BJ (cell line): ENCODE results near the gene ASAH2B. TPM values are rescaled to one million over a fixed set of nuclear protein-coding genes. Genes with fewer than 3 reads are reported as not detected.

Source experiments
- CTCF ChIA-PET: fragments of 350-600 bp; formaldehyde crosslinking; extraction: SDS; loops from one replicate; lab custom pipeline; 2021; ENCODE audit warnings: antibody characterized with exemption, inconsistent platforms; lab: Yijun Ruan, JAX
- POLR2A ChIA-PET: fragments of 300-600 bp; sonication (Branson Sonifier 250); formaldehyde crosslinking; extraction: SDS; loops from one replicate; lab custom pipeline; 2021; ENCODE audit warnings: antibody characterized with exemption; lab: Charles Lee
- DNase-seq: peaks from one replicate; pipeline ENCODE4 v3.0.0-alpha.2; 2011; ENCODE audit warnings: low read depth
- H3K27me3 ChIP-seq: 2 replicates; pipeline ENCODE4 v1.6.0; 2011; ENCODE audit warnings: low read length; ENCODE audit not compliant: control insufficient read depth, insufficient read depth
- H3K36me3 ChIP-seq: 2 replicates; pipeline ENCODE4 v1.5.1; 2011; ENCODE audit warnings: low read length; ENCODE audit not compliant: control insufficient read depth, insufficient read depth
- H3K4me3 ChIP-seq: 2 replicates; pipeline ENCODE4 v1.5.1; 2011; ENCODE audit warnings: low read depth, mild to moderate bottlenecking, control low read depth, low read length
- CTCF ChIP-seq: IDR thresholded peaks from 2 replicates; pipeline ENCODE4 v1.5.1; 2011; ENCODE audit warnings: low read depth, mild to moderate bottlenecking, control low read depth, inconsistent platforms, low read length, moderate library complexity; ENCODE audit not compliant: insufficient read depth
- polyA plus RNA-seq: library from polyadenylated mRNA; depleted of rRNA; stranded (reverse); fragments of >200 nt; gene quantifications from 2 replicates; pipeline ENCODE4 v1.2.3, GENCODE V29; 2011

ASAH2B gene
- polyA plus RNA-seq, 1 experiment: 2.7 TPM

GRCh38 chr10:50788951-50789945 is 49.5 kb downstream of the ASAH2B start:
- H3K36me3 ChIP-seq: no peaks in the 10 kb centered on the region
- peaks cover 2% of the 10 kb centered on the region; the same call in 1 of the 2 replicates for H3K27me3 ChIP-seq
- DNase-seq: no peak
- H3K4me3 ChIP-seq: no peak overlapping the region
- ChIA-PET CTCF (interaction anchor here (1.0 kb wide), 1 partner anchor 101 kb away, joined by 4 read pairs; no protein-coding TSS in a partner anchor), POLR2A (no interaction called here)
- TF ChIP-seq CTCF: peak; percentile 37

GRCh38 chr10:50794490-50794889 is 54.8 kb downstream of the ASAH2B start:
- H3K36me3 ChIP-seq: no peaks in the 10 kb centered on the region
- ChIA-PET CTCF (interaction anchor here (0.5 kb wide), 1 partner anchor 1224 kb away, joined by 3 read pairs; no protein-coding TSS in a partner anchor), POLR2A (no interaction called here)
- peaks cover 3% of the 10 kb centered on the region for H3K27me3 ChIP-seq
- TF ChIP-seq CTCF: no peak
- no peak overlapping the region for H3K4me3 ChIP-seq
- DNase-seq: no peak

GRCh38 chr10:50796693-50797092 is 57.0 kb downstream of the ASAH2B start:
- Histone ChIP-seq H3K4me3 (no peak overlapping the region), H3K36me3 (no peaks in the 10 kb centered on the region), H3K27me3 (peaks cover 3% of the 10 kb centered on the region; the same call in 1 of the 2 replicates)
- ChIA-PET POLR2A (no interaction called here), CTCF (no interaction called here)
- no peak for DNase-seq
- no peak for TF ChIP-seq CTCF

GRCh38 chr10:50798297-50798696 is 58.6 kb downstream of the ASAH2B start:
- DNase-seq: no peak
- ChIA-PET POLR2A (no interaction called here), CTCF (no interaction called here)
- peaks cover 3% of the 10 kb centered on the region; the same call in 1 of the 2 replicates for H3K27me3 ChIP-seq
- no peak for TF ChIP-seq CTCF
- no peak overlapping the region for H3K4me3 ChIP-seq
- no peaks in the 10 kb centered on the region for H3K36me3 ChIP-seq

GRCh38 chr10:50799595-50799994 is 59.9 kb downstream of the ASAH2B start:
- ChIA-PET CTCF (no interaction called here), POLR2A (no interaction called here)
- DNase-seq: no peak

More at GRCh38 chr10:50799595-50799994, 59.9 kb downstream of the ASAH2B start:
- no peaks in the 10 kb centered on the region for H3K36me3 ChIP-seq
- no peak overlapping the region for H3K4me3 ChIP-seq
- TF ChIP-seq CTCF: no peak
- peaks cover 2% of the 10 kb centered on the region; the same call in 1 of the 2 replicates for H3K27me3 ChIP-seq
